Astrocyte (in vitro differentiated cells and primary cell): Measurements from ENCODE around the gene USP25. TPM values are rescaled to one million over a fixed set of nuclear protein-coding genes. Genes with fewer than 3 reads are reported as not detected.
A peak's percentile ranks its signal among the peaks of the same experiment; 100 is the strongest.

Experiments used
- DNase-seq: peaks from one replicate; pipeline ENCODE4 v3.0.0-alpha.2; 2010; ENCODE audit warnings: low read depth
- FAIRE-seq: peaks from 2 replicates; lab custom pipeline; 2011; peaks lifted over from hg19 to GRCh38; lab: Jason Lieb, UNC
- H2AFZ ChIP-seq: 2 replicates; pipeline ENCODE4 v1.6.0; 2012; ENCODE audit warnings: low read depth, low read length, inconsistent platforms
- H3K27ac ChIP-seq: 2 replicates; pipeline ENCODE4 v1.5.1; 2011; ENCODE audit warnings: low read depth, low read length, inconsistent platforms
- H3K27me3 ChIP-seq: 2 replicates; pipeline ENCODE4 v1.6.0; 2011; ENCODE audit warnings: low read length, inconsistent platforms; ENCODE audit not compliant: insufficient read depth
- H3K36me3 ChIP-seq: 2 replicates; pipeline ENCODE4 v1.5.1; 2011; ENCODE audit warnings: low read length, inconsistent platforms; ENCODE audit not compliant: insufficient read depth
- H3K4me1 ChIP-seq: 2 replicates; pipeline ENCODE4 v1.5.1; 2011; ENCODE audit warnings: low read length, inconsistent platforms; ENCODE audit not compliant: insufficient read depth
- H3K4me2 ChIP-seq: 2 replicates; pipeline ENCODE4 v1.6.0; 2012; ENCODE audit warnings: low read length, inconsistent platforms
- H3K4me3 ChIP-seq: 2 replicates; pipeline ENCODE4 v1.5.1; 2011; ENCODE audit warnings: low read depth, mild to moderate bottlenecking, low read length, inconsistent platforms; ENCODE audit not compliant: insufficient read depth
- H3K79me2 ChIP-seq: 2 replicates; pipeline ENCODE4 v1.6.0; 2012; ENCODE audit warnings: mild to moderate bottlenecking, low read length, inconsistent platforms; ENCODE audit not compliant: insufficient read depth
- H3K9ac ChIP-seq: 2 replicates; pipeline ENCODE4 v1.6.0; 2012; ENCODE audit warnings: mild to moderate bottlenecking, low read length, inconsistent platforms
- H3K9me3 ChIP-seq: 2 replicates; pipeline ENCODE4 v1.5.1; 2012; ENCODE audit warnings: low read depth, mild to moderate bottlenecking, low read length, inconsistent platforms; ENCODE audit not compliant: insufficient read depth
- H4K20me1 ChIP-seq: 2 replicates; pipeline ENCODE4 v1.6.0; 2012; ENCODE audit warnings: low read length, inconsistent platforms; ENCODE audit not compliant: insufficient read depth
- H3K27ac Mint-ChIP-seq: one replicate; pipeline ENCODE4 v1.8.0; 2021; ENCODE audit warnings: mild to moderate bottlenecking, mixed read lengths; ENCODE audit not compliant: unreplicated experiment
- H3K27me3 Mint-ChIP-seq: one replicate; pipeline ENCODE4 v1.8.0; 2021; ENCODE audit warnings: low read depth, mixed read lengths; ENCODE audit not compliant: unreplicated experiment
- H3K36me3 Mint-ChIP-seq: one replicate; pipeline ENCODE4 v1.8.0; 2021; ENCODE audit warnings: low read depth, mixed read lengths; ENCODE audit not compliant: unreplicated experiment
- H3K4me1 Mint-ChIP-seq: one replicate; pipeline ENCODE4 v1.8.0; 2021; ENCODE audit warnings: low read depth, mixed read lengths; ENCODE audit not compliant: unreplicated experiment
- H3K4me3 Mint-ChIP-seq: one replicate; pipeline ENCODE4 v1.8.0; 2021; ENCODE audit warnings: mild to moderate bottlenecking, moderate library complexity, mixed read lengths; ENCODE audit not compliant: unreplicated experiment
- H3K9me3 Mint-ChIP-seq: one replicate; pipeline ENCODE4 v1.8.0; 2021; ENCODE audit warnings: mild to moderate bottlenecking, mixed read lengths; ENCODE audit not compliant: unreplicated experiment
- CTCF ChIP-seq: IDR thresholded peaks from 2 replicates; pipeline ENCODE4 v1.5.1; 2011; ENCODE audit warnings: low read depth, mild to moderate bottlenecking, inconsistent platforms, low read length, moderate library complexity; ENCODE audit not compliant: insufficient read depth
- EZH2 ChIP-seq: IDR thresholded peaks from 2 replicates; pipeline ENCODE4 v1.6.1; 2012; ENCODE audit warnings: mild to moderate bottlenecking, low read length, inconsistent platforms; ENCODE audit not compliant: insufficient read depth
- total RNA-seq: library from RNA; stranded (reverse); gene quantifications from 2 replicates; pipeline ENCODE4 v1.2.1, GENCODE V29; 2021

Gene USP25
- total RNA-seq, 1 donor from 2014 or later, result 49.5 TPM

DNA sequence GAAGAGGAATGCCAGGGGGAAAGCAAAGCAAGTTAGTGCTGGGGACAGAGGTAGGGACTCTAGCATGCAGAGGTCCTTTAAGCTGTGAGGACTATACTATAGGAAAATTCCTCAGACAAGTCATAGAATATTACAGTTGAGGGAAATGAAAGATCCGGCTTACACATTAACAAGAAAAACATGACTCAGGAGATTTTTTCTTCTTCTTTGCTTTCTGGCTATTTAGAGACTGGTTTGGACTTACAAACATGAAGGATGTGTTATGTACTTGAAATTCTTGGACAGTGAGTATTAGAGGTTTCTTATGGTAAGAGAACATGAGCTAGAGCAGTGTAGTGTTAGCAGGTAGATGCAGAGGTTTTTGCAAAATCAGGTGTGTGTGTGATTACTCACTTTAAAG lies 24.9 kb downstream of the USP25 start:
- Histone ChIP-seq H3K79me2 (peaks cover 94% of the 10 kb centered on the region), H3K9me3 (no peaks in the 10 kb centered on the region), H3K9ac (no peak overlapping the region), H2AFZ (no peak overlapping the region), H3K4me2 (peak overlapping the region; percentile 30), H4K20me1 (peaks cover 62% of the 10 kb centered on the region), H3K27me3 (no peaks in the 10 kb centered on the region), H3K4me1 (peaks cover 6% of the 10 kb centered on the region), H3K36me3 (no peaks in the 10 kb centered on the region), H3K27ac (no peak overlapping the region), H3K4me3 (no peak overlapping the region)
- H3K36me3 Mint-ChIP-seq, result peaks cover 2% of the 10 kb centered on the region
- H3K9me3 Mint-ChIP-seq, result no peaks in the 10 kb centered on the region
- no peak for FAIRE-seq
- H3K4me1 Mint-ChIP-seq, result peaks cover 45% of the 10 kb centered on the region
- H3K27ac Mint-ChIP-seq, result peak overlapping the region; percentile 68
- no peak for TF ChIP-seq EZH2
- no peak for TF ChIP-seq CTCF
- no peaks in the 10 kb centered on the region for H3K27me3 Mint-ChIP-seq
- peak overlapping the region; percentile 4 for H3K4me3 Mint-ChIP-seq
- DNase-seq, result peak; percentile 81

DNA sequence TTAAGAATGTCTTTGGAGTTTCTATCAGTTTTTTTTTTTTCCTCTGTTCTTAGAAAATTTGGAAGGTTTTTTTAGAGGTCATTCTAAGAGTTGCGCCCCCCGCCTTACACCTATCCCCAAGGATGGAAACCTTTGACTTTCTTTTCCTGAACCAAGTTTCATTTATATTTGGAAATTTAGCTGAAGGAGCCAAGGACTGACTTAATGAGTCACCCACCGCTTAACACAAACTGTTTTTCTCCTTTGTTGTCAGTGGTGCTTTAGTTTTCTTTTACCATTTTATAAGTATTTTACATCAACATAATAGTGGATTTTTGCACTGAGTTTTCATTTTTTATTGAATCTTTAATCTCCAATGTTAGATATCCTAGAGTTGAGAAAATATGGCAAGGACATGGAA lies 25.3 kb downstream of the USP25 start:
- Mint-ChIP-seq H3K27me3 (no peaks in the 10 kb centered on the region), H3K36me3 (peaks cover 2% of the 10 kb centered on the region), H3K4me3 (no peak overlapping the region), H3K27ac (peak overlapping the region; percentile 59), H3K9me3 (no peaks in the 10 kb centered on the region), H3K4me1 (peaks cover 41% of the 10 kb centered on the region)
- no peak for FAIRE-seq
- H3K36me3 ChIP-seq, result no peaks in the 10 kb centered on the region
- H4K20me1 ChIP-seq, result peaks cover 63% of the 10 kb centered on the region
- H3K9me3 ChIP-seq, result no peaks in the 10 kb centered on the region
- H3K9ac ChIP-seq, result no peak overlapping the region
- no peak overlapping the region for H3K4me3 ChIP-seq
- TF ChIP-seq EZH2, result no peak
- no peak for TF ChIP-seq CTCF
- DNase-seq, result no peak
- no peak overlapping the region for H2AFZ ChIP-seq
- H3K27me3 ChIP-seq, result no peaks in the 10 kb centered on the region
- peaks cover 6% of the 10 kb centered on the region for H3K4me1 ChIP-seq
- peaks cover 94% of the 10 kb centered on the region for H3K79me2 ChIP-seq
- peak overlapping the region; percentile 30 for H3K4me2 ChIP-seq
- no peak overlapping the region for H3K27ac ChIP-seq

DNA sequence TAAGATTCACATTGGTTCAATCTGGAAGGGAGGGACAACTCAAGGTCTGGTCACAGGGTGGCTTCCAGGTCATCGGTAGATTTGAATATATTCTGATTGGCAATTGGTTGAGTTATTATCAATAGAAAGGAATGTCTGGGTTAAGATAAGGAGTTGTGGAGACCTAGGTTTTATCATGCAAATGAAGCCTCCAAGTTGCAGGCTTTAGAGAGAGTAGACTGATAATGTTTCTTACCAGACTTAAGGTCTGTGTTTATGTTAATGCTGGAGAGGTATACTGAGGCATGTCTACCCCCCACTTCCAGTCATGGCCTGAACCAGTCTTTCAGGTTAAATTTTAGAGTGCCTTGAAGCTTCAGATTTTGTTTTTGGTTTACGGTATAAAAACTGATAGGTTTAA lies 29.7 kb downstream of the USP25 start:
- Histone ChIP-seq H3K4me2 (no peak overlapping the region), H3K9me3 (no peaks in the 10 kb centered on the region), H3K27me3 (no peaks in the 10 kb centered on the region), H3K79me2 (peaks cover 84% of the 10 kb centered on the region), H3K4me3 (no peak overlapping the region), H3K36me3 (no peaks in the 10 kb centered on the region), H3K27ac (no peak overlapping the region), H4K20me1 (peaks cover 61% of the 10 kb centered on the region), H3K9ac (no peak overlapping the region), H2AFZ (no peak overlapping the region), H3K4me1 (peaks cover 2% of the 10 kb centered on the region)
- no peak for FAIRE-seq
- no peak overlapping the region for H3K4me3 Mint-ChIP-seq
- DNase-seq, result no peak
- H3K27ac Mint-ChIP-seq, result no peak overlapping the region
- H3K4me1 Mint-ChIP-seq, result peaks cover 36% of the 10 kb centered on the region
- TF ChIP-seq CTCF (no peak), EZH2 (no peak)
- no peaks in the 10 kb centered on the region for H3K9me3 Mint-ChIP-seq
- H3K36me3 Mint-ChIP-seq, result peaks cover 9% of the 10 kb centered on the region
- H3K27me3 Mint-ChIP-seq, result no peaks in the 10 kb centered on the region
